ENCODE data around the gene CCDC192.

CCDC192 gene

DNA sequence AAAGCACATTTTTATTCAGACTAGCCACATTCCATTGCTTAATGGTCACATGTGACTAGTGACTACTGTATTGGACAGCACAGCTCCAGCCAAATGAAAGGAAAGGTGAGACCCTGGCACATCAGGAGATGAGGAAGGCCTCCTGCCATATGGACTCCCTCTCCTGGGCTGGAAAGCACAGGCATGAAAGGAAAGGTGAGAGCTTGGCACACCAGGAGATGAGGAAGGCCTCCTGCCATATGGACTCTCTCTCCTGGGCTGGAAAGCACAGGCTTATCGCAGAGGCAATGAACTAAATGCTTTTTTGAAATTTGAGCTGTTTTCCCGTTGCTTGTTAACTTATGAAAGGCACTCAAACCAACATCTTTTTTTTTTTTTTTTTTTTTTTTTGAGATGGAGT, 235.6 kb downstream of the CCDC192 start:
- DNase-seq (ENCODE audit: low read depth), result no peak
- H3K4me3 ChIP-seq (ENCODE audit: low read length), result no peak overlapping the region
- TF ChIP-seq, protein P1, sequence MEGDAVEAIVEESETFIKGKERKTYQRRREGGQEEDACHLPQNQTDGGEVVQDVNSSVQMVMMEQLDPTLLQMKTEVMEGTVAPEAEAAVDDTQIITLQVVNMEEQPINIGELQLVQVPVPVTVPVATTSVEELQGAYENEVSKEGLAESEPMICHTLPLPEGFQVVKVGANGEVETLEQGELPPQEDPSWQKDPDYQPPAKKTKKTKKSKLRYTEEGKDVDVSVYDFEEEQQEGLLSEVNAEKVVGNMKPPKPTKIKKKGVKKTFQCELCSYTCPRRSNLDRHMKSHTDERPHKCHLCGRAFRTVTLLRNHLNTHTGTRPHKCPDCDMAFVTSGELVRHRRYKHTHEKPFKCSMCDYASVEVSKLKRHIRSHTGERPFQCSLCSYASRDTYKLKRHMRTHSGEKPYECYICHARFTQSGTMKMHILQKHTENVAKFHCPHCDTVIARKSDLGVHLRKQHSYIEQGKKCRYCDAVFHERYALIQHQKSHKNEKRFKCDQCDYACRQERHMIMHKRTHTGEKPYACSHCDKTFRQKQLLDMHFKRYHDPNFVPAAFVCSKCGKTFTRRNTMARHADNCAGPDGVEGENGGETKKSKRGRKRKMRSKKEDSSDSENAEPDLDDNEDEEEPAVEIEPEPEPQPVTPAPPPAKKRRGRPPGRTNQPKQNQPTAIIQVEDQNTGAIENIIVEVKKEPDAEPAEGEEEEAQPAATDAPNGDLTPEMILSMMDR (conservative IDR thresholded peaks at IDR 0.05; ENCODE audit: low read length), result no peak

GRCh38 chr5:127940854-127941253, 237.7 kb downstream of the CCDC192 start:
- TF ChIP-seq, protein P1 (conservative IDR thresholded peaks at IDR 0.05; ENCODE audit: low read length), result no peak

GRCh38 chr5:127941646-127942045, 238.5 kb downstream of the CCDC192 start:
- DNase-seq (ENCODE audit: low read depth), result no peak
- TF ChIP-seq, protein P1 (conservative IDR thresholded peaks at IDR 0.05; ENCODE audit: low read length), result no peak
- H3K4me3 ChIP-seq (ENCODE audit: low read length), result no peak overlapping the region

More at GRCh38 chr5:127940854-127941253, 237.7 kb downstream of the CCDC192 start:
- no peak overlapping the region for H3K4me3 ChIP-seq (ENCODE audit: low read length)
- DNase-seq (ENCODE audit: low read depth), result no peak

DNA sequence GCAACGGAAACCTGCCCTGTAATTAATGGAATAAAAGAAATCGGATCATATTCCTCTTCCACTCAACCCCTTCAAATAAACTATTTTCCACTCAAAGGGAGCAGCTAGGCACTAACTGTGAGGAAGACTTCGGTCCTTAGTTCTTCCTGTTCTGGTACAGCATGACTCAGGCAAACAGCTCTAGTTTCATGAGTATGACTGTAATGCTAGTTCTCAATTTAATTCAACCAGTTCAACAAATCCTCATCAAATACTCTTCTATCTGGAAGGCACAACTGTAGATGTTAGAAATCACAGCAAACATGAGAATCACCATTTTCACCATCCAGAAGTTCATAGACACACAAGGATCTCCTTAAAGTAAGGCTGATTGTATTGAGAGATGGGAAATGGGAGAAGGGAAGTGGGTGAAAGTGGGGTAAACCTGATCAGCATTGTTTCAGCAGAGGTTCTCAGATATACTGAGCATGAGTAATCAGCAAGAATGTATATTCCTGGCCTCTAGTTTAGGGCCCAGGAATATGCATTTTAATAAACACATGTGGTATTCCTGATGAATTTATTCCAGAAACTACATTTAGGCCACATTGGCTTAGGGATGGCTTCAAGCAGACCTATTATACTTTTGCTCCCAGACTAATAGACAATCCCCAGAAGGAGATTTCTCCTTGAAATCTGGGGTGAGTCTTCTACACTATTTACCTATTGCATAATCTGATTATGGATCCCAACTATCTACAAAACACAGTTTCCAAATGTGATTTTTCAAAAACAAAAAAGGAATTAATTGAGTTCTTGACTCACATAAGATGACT, 239.3 kb downstream of the CCDC192 start:
- TF ChIP-seq, protein P1 (conservative IDR thresholded peaks at IDR 0.05; ENCODE audit: low read length), result no peak
- DNase-seq (ENCODE audit: low read depth), result no peak

GRCh38 chr5:127943061-127943371, 239.8 kb downstream of the CCDC192 start:
- TF ChIP-seq, protein P1 (conservative IDR thresholded peaks at IDR 0.05; ENCODE audit: low read length), result no peak
- no peak for DNase-seq (ENCODE audit: low read depth)
- no peak overlapping the region for H3K4me3 ChIP-seq (ENCODE audit: low read length)

More for the DNA sequence above, 239.3 kb downstream of the CCDC192 start:
- no peak overlapping the region for H3K4me3 ChIP-seq (ENCODE audit: low read length)

DNA sequence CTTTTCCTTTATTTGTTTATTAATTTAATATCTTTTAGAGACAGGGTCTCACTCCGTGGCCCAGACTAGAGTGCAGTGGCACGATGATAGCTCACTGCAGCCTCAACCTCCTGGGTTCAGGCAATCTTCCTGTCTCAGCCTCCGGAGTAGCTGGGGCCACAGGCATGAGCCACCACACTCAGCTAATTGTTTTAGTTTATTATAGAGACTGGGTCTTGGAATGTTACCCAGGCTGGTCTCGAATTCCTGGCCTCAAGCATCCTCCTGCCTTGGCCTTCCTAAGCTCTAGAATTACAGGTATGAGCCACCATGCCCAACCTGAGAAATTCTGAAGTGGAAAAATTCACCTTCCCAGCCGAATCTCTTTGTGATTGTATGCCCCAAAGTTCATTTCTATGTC, 240.9 kb downstream of the CCDC192 start:
- no peak for DNase-seq (ENCODE audit: low read depth)
- no peak overlapping the region for H3K4me3 ChIP-seq (ENCODE audit: low read length)

DNA sequence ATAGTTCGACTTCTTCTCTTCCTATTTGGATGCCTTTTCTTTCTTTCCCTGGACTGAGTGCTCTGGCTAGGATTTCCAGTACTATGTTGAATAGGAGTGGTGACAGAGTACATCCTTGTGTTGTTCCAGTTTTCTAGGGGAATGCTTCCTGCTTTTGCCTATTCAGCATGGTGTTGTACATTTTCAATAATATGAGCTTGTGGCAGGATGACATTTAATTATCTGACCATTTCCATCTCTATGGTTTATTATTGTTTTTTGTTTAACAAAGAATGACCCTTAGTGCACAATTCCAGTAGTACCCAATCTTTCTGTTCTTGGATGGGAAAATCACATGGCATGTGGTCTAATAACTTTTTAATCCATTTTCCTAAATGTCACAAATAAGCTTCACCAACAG, 244.8 kb downstream of the CCDC192 start:
- DNase-seq (ENCODE audit: low read depth), result no peak
- TF ChIP-seq, protein P1 (conservative IDR thresholded peaks at IDR 0.05; ENCODE audit: low read length), result no peak
- no peak overlapping the region for H3K4me3 ChIP-seq (ENCODE audit: low read length)

More for the DNA sequence above, 240.9 kb downstream of the CCDC192 start:
- TF ChIP-seq, protein P1 (conservative IDR thresholded peaks at IDR 0.05; ENCODE audit: low read length), result no peak

Data from AG10803 (cell line).